ENCODE results near the gene PPP1R12C.

DNA sequence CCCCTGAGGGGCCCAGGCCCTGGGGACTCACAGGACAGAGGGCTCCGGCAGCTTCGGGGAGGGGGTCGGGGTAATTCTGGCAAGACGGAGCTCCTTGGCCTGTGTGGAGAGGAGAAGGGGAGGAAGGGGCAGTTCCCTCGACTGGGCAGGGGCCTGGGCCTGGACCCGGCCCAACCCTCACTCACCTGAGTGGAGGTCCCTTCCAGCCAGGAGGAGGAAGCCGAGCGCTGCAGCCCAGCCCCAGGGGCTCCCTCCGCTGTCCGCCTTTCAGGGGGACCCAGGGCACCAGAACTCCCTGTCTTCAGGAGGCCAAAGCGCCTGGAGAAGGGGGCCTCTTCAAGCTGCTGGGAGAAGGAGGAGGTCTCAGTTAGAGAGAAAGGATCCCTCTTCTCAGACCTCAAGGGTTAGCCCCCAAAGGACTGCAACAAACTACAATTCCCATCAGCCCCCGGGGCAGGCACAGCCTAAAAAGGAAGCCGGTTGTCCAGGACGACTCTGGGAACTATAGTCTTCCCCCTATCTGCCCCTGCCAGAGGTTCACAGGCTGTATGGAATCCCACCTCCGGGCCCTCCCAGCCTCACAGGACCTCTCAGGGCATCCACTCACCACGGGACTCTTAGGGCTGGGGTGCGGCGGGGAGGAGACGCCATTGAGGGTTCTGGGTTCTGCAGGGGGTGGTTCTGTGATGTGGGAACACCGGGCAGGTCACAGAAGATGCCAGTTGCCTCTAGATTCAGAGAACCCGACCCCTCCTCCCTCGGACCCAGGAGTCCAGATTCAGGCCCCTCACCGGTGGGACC lies 22.0 kb downstream of the PPP1R12C start:
- TF ChIP-seq CTCF (IDR thresholded peaks at IDR 0.05) (no peak), POLR2A (IDR thresholded peaks at IDR 0.05) (no peak)

All from testis (tissue), 2 donors.